ENCODE data around the gene ACRBP.

Gene ACRBP

GRCh38 chr12:6647083-6647604 is at the start of gene ACRBP:
TSS of gene ACRBP (minus strand) at chr12:6647432. CDS start at chr12:6647366, 66 bp downstream.
- no peak for DNase-seq (ENCODE audit: low read depth in 2 of 2)

- DNase-seq (ENCODE audit: low read depth in 2 of 2) = no peak
Observed at GRCh38 chr12:6695313-6696045, 48.2 kb upstream of the ACRBP start.

- no peak for DNase-seq (ENCODE audit: low read depth in 2 of 2)
Observed at GRCh38 chr12:6694701-6695100, 47.5 kb upstream of the ACRBP start.

GRCh38 chr12:6693832-6694355 is 46.7 kb upstream of the ACRBP start:
- no peak for DNase-seq (ENCODE audit: low read depth in 2 of 2)

GRCh38 chr12:6692888-6693287 is 45.7 kb upstream of the ACRBP start:
- no peak for DNase-seq (ENCODE audit: low read depth in 2 of 2)

- DNase-seq (ENCODE audit: low read depth in 2 of 2) = peak in 1 of 2 experiments; percentile 17
Observed at GRCh38 chr12:6691473-6691872, 44.2 kb upstream of the ACRBP start.

GRCh38 chr12:6688999-6689882 is 42.0 kb upstream of the ACRBP start, which contains the start of gene ZNF384:
TSS of gene ZNF384 (minus strand) at chr12:6689375. CDS start at chr12:6679520, 9,855 bp downstream.
- peak; percentile 99 for DNase-seq (ENCODE audit: low read depth in 2 of 2)

GRCh38 chr12:6688543-6688998 is 41.3 kb upstream of the ACRBP start:
- DNase-seq (ENCODE audit: low read depth in 2 of 2) = no peak

- DNase-seq (ENCODE audit: low read depth in 2 of 2) = no peak
Observed at GRCh38 chr12:6685814-6686213, 38.6 kb upstream of the ACRBP start.

- DNase-seq (ENCODE audit: low read depth in 2 of 2) = no peak
Observed at GRCh38 chr12:6684609-6685008, 37.4 kb upstream of the ACRBP start.

GRCh38 chr12:6676962-6677361 is 29.7 kb upstream of the ACRBP start:
- DNase-seq (ENCODE audit: low read depth in 2 of 2) = no peak

GRCh38 chr12:6672143-6672542 is 24.9 kb upstream of the ACRBP start:
- no peak for DNase-seq (ENCODE audit: low read depth in 2 of 2)

- DNase-seq (ENCODE audit: low read depth in 2 of 2) = no peak
Observed at GRCh38 chr12:6667559-6668210, 20.5 kb upstream of the ACRBP start.

- DNase-seq (ENCODE audit: low read depth in 2 of 2) = no peak
Observed at GRCh38 chr12:6666211-6666610, 19.0 kb upstream of the ACRBP start.

GRCh38 chr12:6664902-6665301 is 17.7 kb upstream of the ACRBP start:
- no peak for DNase-seq (ENCODE audit: low read depth in 2 of 2)

- DNase-seq (ENCODE audit: low read depth in 2 of 2) = peak; percentile 99 to 100
Observed at GRCh38 chr12:6662906-6663742, 15.9 kb upstream of the ACRBP start, which contains the start of gene ING4. TSS of gene ING4 (minus strand) at chr12:6663119. CDS start at chr12:6663101, 18 bp downstream.

GRCh38 chr12:6662602-6662905 is 15.3 kb upstream of the ACRBP start:
- no peak for DNase-seq (ENCODE audit: low read depth in 2 of 2)

- no peak for DNase-seq (ENCODE audit: low read depth in 2 of 2)
Observed at GRCh38 chr12:6653987-6654386, 6.8 kb upstream of the ACRBP start.

GRCh38 chr12:6653342-6653741 is 6.1 kb upstream of the ACRBP start:
- no peak for DNase-seq (ENCODE audit: low read depth in 2 of 2)

GRCh38 chr12:6652391-6652790 is 5.2 kb upstream of the ACRBP start:
- DNase-seq (ENCODE audit: low read depth in 2 of 2) = no peak

GRCh38 chr12:6650832-6651231 is 3.6 kb upstream of the ACRBP start:
- DNase-seq (ENCODE audit: low read depth in 2 of 2) = no peak
